ENCODE measurements around the gene TBC1D17.

Gene TBC1D17

DNA sequence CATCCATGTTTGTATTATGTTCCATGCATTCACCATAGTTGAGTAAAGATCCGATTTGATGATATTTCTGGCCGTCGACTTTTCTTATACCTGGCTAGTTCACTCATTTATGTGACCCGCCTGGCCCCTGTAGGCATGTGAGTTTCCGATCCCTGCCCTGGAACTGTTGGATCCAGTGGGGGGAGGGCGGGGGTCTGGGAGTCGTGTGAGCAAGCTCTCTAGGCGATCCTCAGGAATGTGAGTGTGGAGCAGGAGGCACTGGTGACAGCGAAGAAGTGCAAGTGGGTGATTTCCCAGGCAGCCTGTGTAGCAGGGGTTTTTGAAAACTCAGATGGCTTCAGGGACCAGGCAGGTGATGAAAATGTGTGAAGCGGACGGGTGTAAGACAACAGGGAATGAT, 37.2 kb upstream of the TBC1D17 start:
- H3K9me2 ChIP-seq (ENCODE audit: low read depth, low read length) = no peaks in the 10 kb centered on the region
- H3K36me3 ChIP-seq (ENCODE audit: insufficient read depth, low read length) = peaks cover 64% of the 10 kb centered on the region
- no peak overlapping the region for H3K4me3 ChIP-seq (ENCODE audit: low read depth, low read length, poor library complexity, severe bottlenecking)
- no peak for TF ChIP-seq EZH2 (IDR thresholded peaks at IDR 0.05; ENCODE audit: borderline replicate concordance, low read length)
- TF ChIP-seq, protein P1, sequence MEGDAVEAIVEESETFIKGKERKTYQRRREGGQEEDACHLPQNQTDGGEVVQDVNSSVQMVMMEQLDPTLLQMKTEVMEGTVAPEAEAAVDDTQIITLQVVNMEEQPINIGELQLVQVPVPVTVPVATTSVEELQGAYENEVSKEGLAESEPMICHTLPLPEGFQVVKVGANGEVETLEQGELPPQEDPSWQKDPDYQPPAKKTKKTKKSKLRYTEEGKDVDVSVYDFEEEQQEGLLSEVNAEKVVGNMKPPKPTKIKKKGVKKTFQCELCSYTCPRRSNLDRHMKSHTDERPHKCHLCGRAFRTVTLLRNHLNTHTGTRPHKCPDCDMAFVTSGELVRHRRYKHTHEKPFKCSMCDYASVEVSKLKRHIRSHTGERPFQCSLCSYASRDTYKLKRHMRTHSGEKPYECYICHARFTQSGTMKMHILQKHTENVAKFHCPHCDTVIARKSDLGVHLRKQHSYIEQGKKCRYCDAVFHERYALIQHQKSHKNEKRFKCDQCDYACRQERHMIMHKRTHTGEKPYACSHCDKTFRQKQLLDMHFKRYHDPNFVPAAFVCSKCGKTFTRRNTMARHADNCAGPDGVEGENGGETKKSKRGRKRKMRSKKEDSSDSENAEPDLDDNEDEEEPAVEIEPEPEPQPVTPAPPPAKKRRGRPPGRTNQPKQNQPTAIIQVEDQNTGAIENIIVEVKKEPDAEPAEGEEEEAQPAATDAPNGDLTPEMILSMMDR (IDR thresholded peaks at IDR 0.05; ENCODE audit: low read length) = no peak
- peaks cover 7% of the 10 kb centered on the region; the same call in 1 of the 2 replicates for H3F3A ChIP-seq (ENCODE audit: insufficient read depth, low read length)
- no peaks in the 10 kb centered on the region for H4K20me1 ChIP-seq (ENCODE audit: insufficient read depth, low read length)
- H3K4me2 ChIP-seq (ENCODE audit: low read length) = no peak overlapping the region
- H3K4me1 ChIP-seq (ENCODE audit: insufficient read depth, low read length, severe bottlenecking) = peaks cover 33% of the 10 kb centered on the region
- no peak overlapping the region for H3K9ac ChIP-seq (ENCODE audit: low read length)
- no peaks in the 10 kb centered on the region for H3K27me3 ChIP-seq (ENCODE audit: insufficient read depth, low read length)
- H3K9me3 ChIP-seq (ENCODE audit: low read length) = no peaks in the 10 kb centered on the region
- H3K79me2 ChIP-seq (ENCODE audit: insufficient read depth, low read length) = no peaks in the 10 kb centered on the region
- H2AFZ ChIP-seq (ENCODE audit: low read length) = no peak overlapping the region
- no peak overlapping the region for H3K27ac ChIP-seq (ENCODE audit: low read depth, low read length, poor library complexity, severe bottlenecking)

DNA sequence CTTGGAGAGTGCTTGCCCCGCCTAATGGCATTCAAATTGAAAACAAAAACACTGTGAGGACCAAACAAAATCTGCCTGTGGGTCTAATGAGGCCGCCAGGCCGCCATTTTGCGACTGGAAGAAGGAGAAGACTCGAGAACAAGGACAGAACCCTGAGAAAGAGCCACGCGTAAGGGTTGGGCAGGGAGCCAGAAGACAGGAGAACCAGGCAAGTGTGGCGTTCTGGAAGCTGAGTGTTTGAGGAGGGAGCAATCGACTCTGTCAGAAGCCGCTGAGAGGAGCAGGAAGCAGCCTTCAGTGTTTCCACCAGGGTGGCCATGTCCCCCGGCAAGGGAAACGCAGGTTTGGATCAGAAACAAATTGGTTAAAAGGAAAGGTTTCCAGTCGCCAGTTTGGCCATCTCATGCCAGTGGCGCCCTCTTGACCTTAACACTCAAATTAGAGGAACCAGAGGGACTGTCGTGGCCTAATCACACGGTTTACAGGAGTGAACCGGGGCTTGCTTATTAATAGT, 36.7 kb upstream of the TBC1D17 start:
- no peak overlapping the region for H3K4me3 ChIP-seq (ENCODE audit: low read depth, low read length, poor library complexity, severe bottlenecking)
- H3K4me2 ChIP-seq (ENCODE audit: low read length) = no peak overlapping the region
- H3K27me3 ChIP-seq (ENCODE audit: insufficient read depth, low read length) = no peaks in the 10 kb centered on the region
- H3K79me2 ChIP-seq (ENCODE audit: insufficient read depth, low read length) = no peaks in the 10 kb centered on the region
- H2AFZ ChIP-seq (ENCODE audit: low read length) = no peak overlapping the region
- TF ChIP-seq EZH2 (IDR thresholded peaks at IDR 0.05; ENCODE audit: borderline replicate concordance, low read length) = no peak
- TF ChIP-seq, protein P1 (IDR thresholded peaks at IDR 0.05; ENCODE audit: low read length) = no peak
- peaks cover 59% of the 10 kb centered on the region for H3K36me3 ChIP-seq (ENCODE audit: insufficient read depth, low read length)
- H3K4me1 ChIP-seq (ENCODE audit: insufficient read depth, low read length, severe bottlenecking) = peaks cover 33% of the 10 kb centered on the region
- H3F3A ChIP-seq (ENCODE audit: insufficient read depth, low read length) = peaks cover 7% of the 10 kb centered on the region; the same call in 1 of the 2 replicates
- no peak overlapping the region for H3K9ac ChIP-seq (ENCODE audit: low read length)
- H3K9me3 ChIP-seq (ENCODE audit: low read length) = no peaks in the 10 kb centered on the region
- no peaks in the 10 kb centered on the region for H3K9me2 ChIP-seq (ENCODE audit: low read depth, low read length)
- H4K20me1 ChIP-seq (ENCODE audit: insufficient read depth, low read length) = no peaks in the 10 kb centered on the region
- peak overlapping the region; percentile 88 for H3K27ac ChIP-seq (ENCODE audit: low read depth, low read length, poor library complexity, severe bottlenecking)

DNA sequence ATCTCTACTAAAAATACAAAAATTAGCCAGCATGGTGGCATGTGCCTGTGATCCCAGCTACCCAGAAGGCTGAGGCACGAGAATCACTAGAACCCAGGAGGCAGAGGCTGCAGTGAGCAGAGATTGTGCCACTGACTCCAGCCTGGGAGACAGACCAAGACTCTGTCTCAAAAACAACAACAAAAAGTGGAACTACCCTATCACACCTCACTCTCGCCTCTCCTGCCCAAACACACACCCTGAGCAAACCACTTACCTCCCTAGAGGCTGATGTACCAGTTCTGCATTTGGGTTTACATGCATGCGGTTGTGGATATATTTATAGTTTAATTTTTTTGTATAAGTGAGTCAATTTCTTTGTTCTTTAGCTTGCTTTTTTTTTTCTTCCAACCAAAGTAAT, 34.2 kb upstream of the TBC1D17 start:
- Histone ChIP-seq H3K4me1 (ENCODE audit: insufficient read depth, low read length, severe bottlenecking) (peaks cover 36% of the 10 kb centered on the region), H3K9ac (ENCODE audit: low read length) (no peak overlapping the region), H3F3A (ENCODE audit: insufficient read depth, low read length) (peaks cover 3% of the 10 kb centered on the region; the same call in 1 of the 2 replicates), H2AFZ (ENCODE audit: low read length) (no peak overlapping the region), H3K27me3 (ENCODE audit: insufficient read depth, low read length) (no peaks in the 10 kb centered on the region), H3K4me2 (ENCODE audit: low read length) (peak overlapping the region; percentile 31; the same call in 1 of the 2 replicates), H3K36me3 (ENCODE audit: insufficient read depth, low read length) (peaks cover 35% of the 10 kb centered on the region), H3K79me2 (ENCODE audit: insufficient read depth, low read length) (no peaks in the 10 kb centered on the region), H3K9me2 (ENCODE audit: low read depth, low read length) (no peaks in the 10 kb centered on the region), H3K9me3 (ENCODE audit: low read length) (no peaks in the 10 kb centered on the region), H3K4me3 (ENCODE audit: low read depth, low read length, poor library complexity, severe bottlenecking) (no peak overlapping the region), H3K27ac (ENCODE audit: low read depth, low read length, poor library complexity, severe bottlenecking) (peak overlapping the region; percentile 88), H4K20me1 (ENCODE audit: insufficient read depth, low read length) (no peaks in the 10 kb centered on the region)
- TF ChIP-seq, protein P1 (IDR thresholded peaks at IDR 0.05; ENCODE audit: low read length) = no peak
- TF ChIP-seq EZH2 (IDR thresholded peaks at IDR 0.05; ENCODE audit: borderline replicate concordance, low read length) = no peak
